Neutrophil (primary cell): ENCODE measurements around the gene THSD7B.

ENCODE experiments used
- H3K27ac ChIP-seq: fragments of 200-600 bp; sonication (generic); 2 replicates; pipeline ENCODE4 v1.5.1; 2016; ENCODE audit warnings: mild to moderate bottlenecking, moderate library complexity
- H3K27me3 ChIP-seq: fragments of 200-600 bp; sonication (generic); 2 replicates; pipeline ENCODE4 v1.6.0; 2016; ENCODE audit warnings: mild to moderate bottlenecking
- H3K36me3 ChIP-seq: fragments of 200-600 bp; sonication (generic); 2 replicates; pipeline ENCODE4 v1.5.1; 2017
- H3K4me1 ChIP-seq, 2 experiments: fragments of 200-600 bp in 1 of 2; sonication (generic) in 1 of 2; 1 replicate in 1 of 2; 2 replicates in 1 of 2; pipeline versions ENCODE4 v1.5.1 to v1.6.1; 2013 to 2016; ENCODE audit warnings: low read depth in 1 of 2, low read length in 1 of 2, mild to moderate bottlenecking in 1 of 2, moderate library complexity in 1 of 2; ENCODE audit not compliant: control insufficient read depth in 1 of 2, insufficient read depth in 1 of 2
- H3K4me3 ChIP-seq, 2 experiments: fragments of 200-600 bp in 1 of 2; sonication (generic) in 1 of 2; 1 replicate in 1 of 2; 2 replicates in 1 of 2; pipeline ENCODE4 v1.5.1; 2013 to 2016; ENCODE audit warnings: low read depth in 1 of 2, low read length in 1 of 2, mild to moderate bottlenecking in 1 of 2, moderate library complexity in 1 of 2
- H3K9me3 ChIP-seq: fragments of 200-600 bp; sonication (generic); 2 replicates; pipeline ENCODE4 v1.5.1; 2016
- CTCF ChIP-seq: fragments of 200-600 bp; sonication (generic); IDR thresholded peaks from 2 replicates; pipeline ENCODE4 v1.5.1; 2016; ENCODE audit warnings: antibody characterized with exemption

The THSD7B gene

GRCh38 chr2:137178951-137179377, 413.6 kb downstream of the THSD7B start:
- no peaks in the 10 kb centered on the region for H3K9me3 ChIP-seq
- TF ChIP-seq CTCF = no peak
- no peak overlapping the region for H3K4me3 ChIP-seq
- H3K36me3 ChIP-seq = no peaks in the 10 kb centered on the region
- no peaks in the 10 kb centered on the region for H3K27me3 ChIP-seq
- H3K4me1 ChIP-seq = no peaks in the 10 kb centered on the region
- no peak overlapping the region for H3K27ac ChIP-seq

- Histone ChIP-seq H3K36me3 (no peaks in the 10 kb centered on the region), H3K4me3 (no peak overlapping the region), H3K27ac (no peak overlapping the region), H3K27me3 (no peaks in the 10 kb centered on the region), H3K9me3 (no peaks in the 10 kb centered on the region), H3K4me1 (no peaks in the 10 kb centered on the region)
- TF ChIP-seq CTCF = no peak
These were observed 414.2 kb downstream of the THSD7B start for GRCh38 chr2:137179542-137179941.

GRCh38 chr2:137180012-137180411, 414.7 kb downstream of the THSD7B start:
- no peak overlapping the region for H3K4me3 ChIP-seq
- H3K36me3 ChIP-seq = no peaks in the 10 kb centered on the region
- no peaks in the 10 kb centered on the region for H3K27me3 ChIP-seq
- H3K9me3 ChIP-seq = no peaks in the 10 kb centered on the region
- TF ChIP-seq CTCF = no peak
- H3K4me1 ChIP-seq = no peaks in the 10 kb centered on the region
- no peak overlapping the region for H3K27ac ChIP-seq

GRCh38 chr2:137181370-137181769, 416.0 kb downstream of the THSD7B start:
- Histone ChIP-seq H3K27ac (no peak overlapping the region), H3K4me3 (no peak overlapping the region), H3K27me3 (no peaks in the 10 kb centered on the region), H3K9me3 (no peaks in the 10 kb centered on the region), H3K36me3 (no peaks in the 10 kb centered on the region), H3K4me1 (no peaks in the 10 kb centered on the region)
- no peak for TF ChIP-seq CTCF

- H3K36me3 ChIP-seq = no peaks in the 10 kb centered on the region
- TF ChIP-seq CTCF = no peak
- H3K4me3 ChIP-seq = no peak overlapping the region
- H3K9me3 ChIP-seq = no peaks in the 10 kb centered on the region
- H3K27ac ChIP-seq = no peak overlapping the region
- no peaks in the 10 kb centered on the region for H3K4me1 ChIP-seq
- H3K27me3 ChIP-seq = no peaks in the 10 kb centered on the region
These were observed 416.7 kb downstream of the THSD7B start for GRCh38 chr2:137182071-137182470.
